NCI-H82 (cell line): ENCODE measurements around the gene LPAR1.
A peak's percentile ranks its signal among the peaks of the same experiment; 100 is the strongest.
"Not testable (repeated sequence)": the region's sequence is repeated elsewhere in the genome, so short reads cannot be mapped to it uniquely, and the experiment has no call there.

ENCODE experiments used
- DNase-seq: peaks from one replicate; lab custom pipeline; 2025; lab: John Stamatoyannopoulos, UW

The LPAR1 gene

GRCh38 chr9:110872920-110873319, 165.3 kb downstream of the LPAR1 start:
- DNase-seq = no peak

DNA sequence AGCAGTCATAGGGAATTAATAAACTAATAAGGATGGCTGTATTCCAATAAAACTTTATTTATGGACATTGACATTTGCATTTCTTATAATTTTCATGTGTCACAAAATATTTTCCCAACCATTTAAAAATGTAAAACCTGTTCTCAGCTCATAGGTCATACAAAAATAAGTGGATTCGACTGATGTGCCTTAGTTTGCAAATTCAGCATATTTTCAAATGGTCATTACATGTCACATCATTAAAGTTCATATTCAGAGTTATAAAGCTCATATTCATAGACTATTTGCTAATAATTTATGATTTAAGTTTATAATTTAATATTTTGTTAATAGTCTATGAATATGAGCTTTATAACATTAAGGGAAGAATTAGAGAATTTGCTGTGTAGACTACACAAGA, 166.5 kb downstream of the LPAR1 start:
- no peak for DNase-seq

DNA sequence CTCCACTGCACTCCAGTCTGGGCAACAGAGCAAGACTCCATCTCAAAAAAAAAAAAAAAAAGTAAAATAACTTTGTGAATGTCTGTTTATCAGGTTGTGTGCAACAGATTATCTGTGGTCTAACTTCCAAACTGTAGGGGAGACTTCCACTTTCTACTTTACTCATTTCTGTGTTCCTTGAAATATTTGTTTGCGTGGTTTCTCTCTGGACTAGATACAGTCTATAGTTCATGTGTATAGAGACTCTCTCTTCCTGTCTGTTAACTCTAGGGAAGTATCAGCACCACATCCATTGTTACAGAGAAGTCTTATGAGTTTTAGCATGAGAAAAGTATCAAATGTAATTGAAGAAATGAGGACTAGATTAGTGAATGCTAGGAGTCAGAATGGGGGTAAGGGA, 168.3 kb downstream of the LPAR1 start:
- DNase-seq = no peak

GRCh38 chr9:110864011-110864410, 174.3 kb downstream of the LPAR1 start:
- no peak for DNase-seq

DNA sequence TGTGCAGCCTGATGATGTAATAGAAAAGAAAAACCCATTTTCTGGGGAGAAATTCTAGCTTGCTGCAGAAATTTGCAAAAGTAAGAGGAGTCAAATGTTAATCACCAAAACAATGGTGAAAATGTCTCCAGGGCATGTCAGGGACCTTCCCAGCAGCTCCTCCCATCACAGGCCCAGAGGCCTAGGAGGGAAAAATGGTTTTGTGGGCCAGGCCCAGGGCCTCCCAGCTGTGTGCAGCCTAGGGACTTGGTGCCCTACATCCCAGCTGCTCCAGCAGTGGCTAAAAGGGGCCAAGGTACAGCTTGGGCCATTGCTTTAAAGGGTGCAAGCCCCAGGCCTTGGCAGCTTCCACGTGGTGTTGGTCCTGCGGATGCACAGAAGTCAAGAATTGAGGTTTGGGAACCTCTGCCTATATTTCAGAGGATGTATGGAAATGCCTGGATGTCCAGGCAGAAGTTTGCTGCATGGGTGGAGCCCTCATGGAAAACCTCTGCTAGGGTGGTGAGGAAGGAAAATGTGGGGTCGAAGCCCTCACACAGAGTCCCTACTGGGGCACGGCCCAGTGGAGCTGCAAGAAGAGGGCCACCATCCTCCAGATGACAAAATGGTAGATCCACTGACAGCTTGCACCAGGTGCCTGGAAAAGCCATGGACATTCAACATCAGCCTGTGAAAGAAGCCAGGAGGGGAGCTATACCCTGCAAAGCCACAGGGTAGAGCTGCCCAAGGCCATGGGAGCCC, 176.7 kb downstream of the LPAR1 start:
- DNase-seq = not testable (repeated sequence)

DNA sequence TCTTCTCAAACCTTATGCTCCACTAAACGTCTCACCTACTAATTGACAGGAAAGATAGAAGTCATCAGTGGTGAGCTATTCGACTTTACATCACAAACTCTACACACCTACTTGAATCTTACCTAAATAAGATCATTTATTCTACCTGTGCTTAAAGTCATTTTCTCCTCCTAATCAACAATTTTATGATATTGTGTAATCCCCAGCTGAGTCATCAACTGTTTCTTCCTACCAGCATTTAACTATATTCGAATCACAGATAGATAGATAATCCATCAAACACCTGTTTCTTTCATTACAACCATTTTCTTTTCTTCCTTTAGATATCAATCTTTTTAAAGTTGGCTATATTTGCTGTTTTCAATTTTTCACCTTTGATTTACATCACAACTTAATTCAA, 181.5 kb downstream of the LPAR1 start:
- no peak for DNase-seq

DNA sequence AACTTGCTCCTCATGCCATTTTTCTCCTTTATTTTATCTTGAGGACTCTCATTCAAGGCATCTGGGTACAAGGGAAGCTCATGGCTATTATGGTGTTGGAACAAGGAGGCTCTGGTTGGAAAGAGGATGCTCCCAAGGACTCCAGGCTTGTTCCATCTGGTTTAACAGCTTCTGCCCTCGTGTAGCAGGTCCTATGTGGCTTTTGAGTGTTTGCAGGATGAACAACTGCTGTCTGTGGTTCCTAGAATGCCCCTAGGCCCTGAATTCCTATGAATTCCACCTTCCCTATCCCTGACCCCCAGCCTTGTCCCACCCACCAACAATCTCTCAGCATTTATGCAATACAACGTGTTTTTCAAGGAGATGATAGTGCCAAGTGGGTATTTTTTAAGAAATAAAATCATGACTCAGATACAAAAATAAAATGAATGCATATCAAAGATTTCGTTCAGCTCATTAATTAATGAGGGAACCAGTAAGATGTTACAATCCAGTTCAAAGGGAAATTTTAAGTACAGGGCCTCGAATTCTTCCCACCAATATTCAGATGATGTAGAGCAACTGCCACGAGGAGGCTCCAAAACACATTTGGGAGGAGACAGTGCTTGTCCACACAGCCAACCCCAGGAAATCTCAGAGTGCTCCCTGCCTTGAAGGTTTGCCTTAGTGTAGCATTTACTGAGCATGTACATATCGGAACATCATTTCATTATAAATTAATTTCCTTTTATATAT, 187.7 kb downstream of the LPAR1 start:
- peak; percentile 5 for DNase-seq

- no peak for DNase-seq
Measured at GRCh38 chr9:110847671-110848070, 190.6 kb downstream of the LPAR1 start.

GRCh38 chr9:110846215-110846614, 192.1 kb downstream of the LPAR1 start:
- DNase-seq = no peak

DNA sequence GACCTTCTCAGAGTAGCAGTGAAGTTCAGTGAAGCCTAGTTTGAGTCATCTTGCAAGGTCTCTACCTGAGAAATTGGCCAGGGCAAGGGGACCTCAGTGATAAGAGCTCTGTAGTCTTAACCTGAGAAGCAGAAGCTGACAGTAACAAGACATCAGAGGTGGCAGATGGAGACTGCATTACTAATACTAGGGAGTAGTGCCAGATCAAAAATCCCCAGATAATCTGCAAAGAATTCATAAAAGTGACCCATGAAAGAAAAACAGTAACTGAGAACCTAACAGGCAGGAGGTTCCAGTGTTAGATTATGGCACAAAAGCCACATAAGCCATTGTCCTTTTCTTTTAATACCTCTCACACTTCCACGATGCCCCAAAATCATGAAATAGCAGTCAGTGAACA, 194.1 kb downstream of the LPAR1 start:
- no peak for DNase-seq

GRCh38 chr9:110842986-110843385, 195.3 kb downstream of the LPAR1 start:
- DNase-seq = no peak

DNA sequence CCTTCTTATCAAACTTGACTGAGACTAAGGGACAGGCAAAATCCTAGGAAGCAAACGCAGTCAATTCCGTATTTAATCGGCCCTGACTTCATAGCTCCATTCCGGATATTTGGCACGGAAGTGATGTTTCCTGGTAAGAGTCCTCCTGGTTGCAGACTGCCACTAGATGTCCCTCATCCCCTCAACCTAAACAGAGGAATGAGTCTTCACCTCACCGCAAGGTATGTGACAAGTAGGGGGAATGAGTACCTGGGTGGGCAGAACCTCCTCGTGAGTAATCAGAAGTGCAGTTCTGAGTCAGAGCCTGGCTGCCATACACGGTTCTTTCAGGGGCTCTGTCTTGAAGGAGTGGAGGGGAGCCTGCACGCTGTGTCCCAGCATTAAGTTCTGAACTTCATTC, 196.1 kb downstream of the LPAR1 start:
- peak; percentile 7 for DNase-seq

DNA sequence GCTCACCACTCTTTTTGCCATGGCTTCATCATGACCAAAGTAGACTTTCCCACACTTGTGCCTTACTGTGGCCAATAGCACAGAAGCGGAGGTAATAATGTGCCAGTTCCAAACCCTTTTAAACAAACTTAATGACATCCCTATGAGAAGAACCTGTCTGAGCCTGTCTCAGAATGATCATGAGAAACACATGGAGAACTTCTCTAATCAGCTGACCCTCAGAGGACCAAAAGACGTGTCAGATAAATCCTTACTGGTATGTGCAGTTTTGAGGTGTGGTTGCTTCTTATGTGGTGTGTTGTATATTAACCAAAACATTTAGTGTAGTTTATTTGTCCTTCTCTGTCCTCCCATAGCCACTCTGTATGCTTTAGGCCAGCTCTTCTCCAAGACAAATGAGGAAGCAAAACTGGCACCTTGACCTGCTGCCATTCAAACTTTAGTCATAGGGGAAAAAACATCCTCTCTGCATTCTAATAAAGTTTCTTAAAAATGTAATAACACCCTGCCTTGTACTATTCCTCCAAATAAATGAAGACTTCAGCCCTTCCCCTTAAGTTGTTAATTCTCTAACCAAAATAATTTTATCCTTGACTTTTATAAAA, 200.8 kb downstream of the LPAR1 start:
- DNase-seq = no peak

- DNase-seq = no peak
Measured at GRCh38 chr9:110835859-110836271, 202.4 kb downstream of the LPAR1 start.

DNA sequence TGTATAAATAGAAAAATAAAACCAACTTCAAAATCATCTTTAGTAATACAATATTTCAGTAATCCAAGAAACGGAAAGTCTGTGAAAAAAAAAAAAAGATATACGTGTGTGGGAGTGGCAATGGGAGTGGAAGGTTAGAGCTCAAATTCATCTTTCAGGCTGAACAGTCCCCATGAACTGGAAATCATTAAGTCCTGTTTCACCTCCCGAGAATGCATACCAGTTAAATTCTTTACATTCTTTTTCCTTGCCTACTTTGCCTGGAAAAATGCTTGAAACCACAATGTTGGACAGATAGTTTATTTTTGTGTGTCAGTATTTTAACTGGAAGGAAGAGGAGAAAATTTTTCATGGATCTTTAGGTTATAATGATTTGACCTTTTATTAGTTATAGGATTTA, 202.9 kb downstream of the LPAR1 start:
- DNase-seq = no peak

DNA sequence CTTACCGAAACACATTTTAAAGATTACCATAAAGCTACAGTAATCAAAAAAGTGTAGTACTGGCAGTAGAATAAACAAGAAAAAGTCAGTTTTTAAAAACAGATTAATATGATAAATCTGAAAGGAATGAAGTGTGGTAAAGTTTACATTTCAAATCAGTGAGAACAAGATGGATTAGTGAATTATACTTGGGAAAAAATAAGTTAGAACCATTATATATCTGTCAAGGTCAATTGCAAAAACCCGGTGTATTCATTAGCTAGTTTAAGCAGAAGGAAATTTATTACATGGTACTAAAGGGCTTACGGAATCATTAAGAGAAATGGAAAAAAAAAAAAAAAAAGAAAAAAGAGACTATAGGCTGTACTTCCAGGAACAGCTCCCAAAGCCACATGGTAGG, 205.3 kb downstream of the LPAR1 start:
- no peak for DNase-seq

DNA sequence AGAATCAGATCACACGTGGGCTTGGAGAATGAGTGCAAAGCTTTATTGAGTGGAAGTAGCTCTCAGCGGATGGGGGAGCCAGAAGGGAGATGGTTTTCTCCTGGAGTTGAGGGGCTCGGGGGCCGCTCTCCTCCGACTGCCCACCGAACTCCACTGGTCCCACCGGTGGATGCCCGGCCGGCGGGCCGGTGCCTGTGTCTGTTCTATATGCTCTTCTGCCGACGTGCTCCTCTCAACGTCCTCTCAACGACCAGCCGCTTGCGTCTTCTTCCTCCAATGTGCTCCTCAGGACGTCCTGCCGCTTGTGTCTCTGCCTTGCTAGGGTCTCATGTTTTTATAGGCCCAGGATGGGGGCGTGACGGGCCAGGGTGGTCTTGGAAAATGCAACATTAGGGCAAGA, 207.8 kb downstream of the LPAR1 start:
- DNase-seq = no peak

DNA sequence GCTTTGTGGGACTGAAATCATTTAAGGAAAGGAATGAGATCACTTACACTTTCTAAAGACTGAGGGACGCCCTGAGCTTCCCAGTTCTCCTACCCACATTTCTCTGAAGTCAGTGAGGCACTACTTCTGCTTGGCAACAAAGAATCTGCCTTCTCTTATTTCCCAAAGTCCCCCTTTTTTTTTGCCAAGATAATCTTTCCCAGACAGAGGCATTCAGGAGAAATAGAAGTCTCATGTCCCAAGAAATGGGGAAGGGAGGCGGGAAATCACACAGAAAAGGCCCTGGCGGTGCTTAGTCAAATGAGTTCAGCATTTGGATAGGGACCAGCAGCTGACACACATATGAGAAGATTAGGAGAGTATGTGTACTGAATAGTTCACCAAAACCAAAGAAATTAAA, 210.0 kb downstream of the LPAR1 start:
- DNase-seq = no peak

DNA sequence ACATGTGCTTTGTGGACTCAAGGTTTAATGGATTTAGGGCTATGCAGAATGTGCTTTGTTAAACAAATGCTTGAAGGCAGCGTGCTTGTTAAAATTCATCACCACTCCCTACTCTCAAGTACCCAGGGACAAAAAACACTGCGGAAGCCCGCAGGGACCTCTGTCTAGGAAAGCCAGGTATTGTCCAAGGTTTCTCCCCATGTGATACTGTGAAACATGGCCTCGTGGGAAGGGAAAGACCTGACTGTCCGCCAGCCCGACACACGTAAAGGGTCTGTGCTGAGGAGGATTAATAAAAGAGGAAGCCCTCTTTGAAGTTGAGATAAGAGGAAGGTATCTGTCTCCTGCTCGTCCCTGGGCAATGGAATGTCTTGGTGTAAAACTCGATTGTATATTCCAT, 211.9 kb downstream of the LPAR1 start:
- DNase-seq = not testable (repeated sequence)

DNA sequence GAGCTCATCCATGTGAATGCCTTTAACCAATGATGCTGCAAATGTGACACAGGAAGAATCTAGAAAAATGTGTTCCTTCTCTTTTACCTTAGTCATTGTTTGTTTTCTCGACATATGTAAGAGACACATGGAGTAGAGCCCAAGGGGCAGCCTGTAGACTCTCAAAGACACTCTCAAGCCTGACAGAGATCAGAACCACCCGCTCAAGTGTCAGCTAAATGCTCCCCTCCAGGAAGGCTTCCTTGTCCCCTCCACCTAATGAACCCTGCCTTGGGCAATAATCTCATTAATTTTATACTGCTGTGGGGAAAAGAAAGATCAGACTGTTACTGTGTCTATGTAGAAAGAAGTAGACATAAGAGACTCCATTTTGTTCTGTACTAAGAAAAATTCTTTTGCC, 212.3 kb downstream of the LPAR1 start:
- DNase-seq = peak; percentile 2

GRCh38 chr9:110825129-110825528, 213.1 kb downstream of the LPAR1 start:
- not testable (repeated sequence) for DNase-seq
